Measurements from ENCODE around the gene NUPR2. TPM values are rescaled to one million over a fixed set of nuclear protein-coding genes. Genes with fewer than 3 reads are reported as not detected.
"Not testable (repeated sequence)": the region's sequence is repeated elsewhere in the genome, so short reads cannot be mapped to it uniquely, and the experiment has no call there.

Gene NUPR2
- total RNA-seq (1 to 10 TPM in 2 of 6 donors, under 1 TPM in 3, not detected in 1; 0.37 to 1.2 (median 0.63) TPM), polyA plus RNA-seq (10 to 100 TPM in 1 of 2 donors, 1 to 10 TPM in 1; 5.2 to 11.5 TPM)

DNA sequence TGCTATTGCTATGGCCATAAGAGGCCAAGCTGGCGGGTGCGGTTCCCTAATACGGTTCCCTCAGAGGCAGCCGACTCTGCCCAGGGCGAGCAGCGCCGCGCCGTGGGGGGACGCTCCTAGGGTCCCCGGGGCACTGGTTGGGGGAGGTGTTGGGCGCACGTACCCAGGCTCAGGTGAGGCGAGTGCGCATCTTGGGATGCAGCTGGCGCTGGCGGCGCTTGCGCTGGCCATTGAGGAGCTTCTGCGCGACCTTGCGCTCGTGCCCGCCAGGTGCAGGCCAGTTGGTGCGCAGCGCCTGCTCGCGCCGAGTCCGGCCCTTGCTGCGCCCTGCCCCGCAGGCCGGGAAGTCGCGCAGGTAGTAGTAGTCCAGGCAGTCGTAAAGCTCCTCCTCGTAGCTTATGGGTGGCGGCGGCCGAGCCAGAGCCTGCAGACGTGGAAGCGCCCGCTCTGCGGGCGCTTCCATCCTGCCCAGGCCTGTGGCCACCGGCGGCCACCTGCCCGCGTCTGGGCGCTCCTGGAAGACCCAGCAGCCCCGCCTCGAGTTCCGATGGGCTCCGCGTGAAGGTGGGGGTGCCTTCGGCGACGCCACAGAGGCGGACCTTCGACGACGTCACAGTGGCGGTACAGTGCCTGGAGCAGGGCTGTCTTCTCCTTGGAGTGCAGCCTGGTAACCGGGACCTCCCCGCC, at the start of gene NUPR2:
TSS of gene NUPR2 (minus strand) at position 566 of the 687 bp plus-strand sequence. CDS start at position 463, 103 bp downstream.
- no peaks in the 10 kb centered on the region for H3K27me3 ChIP-seq
- intact Hi-C loops (cut with DNase I): no loop called here
- H3K9me3 ChIP-seq: no peaks in the 10 kb centered on the region
- H3K27ac ChIP-seq: no peak within 1 kb of the TSS
- TF ChIP-seq, protein P1, sequence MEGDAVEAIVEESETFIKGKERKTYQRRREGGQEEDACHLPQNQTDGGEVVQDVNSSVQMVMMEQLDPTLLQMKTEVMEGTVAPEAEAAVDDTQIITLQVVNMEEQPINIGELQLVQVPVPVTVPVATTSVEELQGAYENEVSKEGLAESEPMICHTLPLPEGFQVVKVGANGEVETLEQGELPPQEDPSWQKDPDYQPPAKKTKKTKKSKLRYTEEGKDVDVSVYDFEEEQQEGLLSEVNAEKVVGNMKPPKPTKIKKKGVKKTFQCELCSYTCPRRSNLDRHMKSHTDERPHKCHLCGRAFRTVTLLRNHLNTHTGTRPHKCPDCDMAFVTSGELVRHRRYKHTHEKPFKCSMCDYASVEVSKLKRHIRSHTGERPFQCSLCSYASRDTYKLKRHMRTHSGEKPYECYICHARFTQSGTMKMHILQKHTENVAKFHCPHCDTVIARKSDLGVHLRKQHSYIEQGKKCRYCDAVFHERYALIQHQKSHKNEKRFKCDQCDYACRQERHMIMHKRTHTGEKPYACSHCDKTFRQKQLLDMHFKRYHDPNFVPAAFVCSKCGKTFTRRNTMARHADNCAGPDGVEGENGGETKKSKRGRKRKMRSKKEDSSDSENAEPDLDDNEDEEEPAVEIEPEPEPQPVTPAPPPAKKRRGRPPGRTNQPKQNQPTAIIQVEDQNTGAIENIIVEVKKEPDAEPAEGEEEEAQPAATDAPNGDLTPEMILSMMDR (IDR thresholded peaks at IDR 0.05): no peak
- FAIRE-seq (no peak), ATAC-seq (peak; percentile 76 to 93 (median 90)), DNase-seq (peak in 4 of 6 donors; percentile 21 to 68 (median 51))
- H3K4me1 ChIP-seq: no peaks in the 10 kb centered on the region
- no peaks in the 10 kb centered on the region for H3K36me3 ChIP-seq
- WGBS, 2 donors: 7 to 10% methylated on average over 56 to 65 of the region's 65 CpGs
- H3K4me3 ChIP-seq: peak within 1 kb of the TSS in 3 of 4 donors; percentile 7 to 36 (median 27)

DNA sequence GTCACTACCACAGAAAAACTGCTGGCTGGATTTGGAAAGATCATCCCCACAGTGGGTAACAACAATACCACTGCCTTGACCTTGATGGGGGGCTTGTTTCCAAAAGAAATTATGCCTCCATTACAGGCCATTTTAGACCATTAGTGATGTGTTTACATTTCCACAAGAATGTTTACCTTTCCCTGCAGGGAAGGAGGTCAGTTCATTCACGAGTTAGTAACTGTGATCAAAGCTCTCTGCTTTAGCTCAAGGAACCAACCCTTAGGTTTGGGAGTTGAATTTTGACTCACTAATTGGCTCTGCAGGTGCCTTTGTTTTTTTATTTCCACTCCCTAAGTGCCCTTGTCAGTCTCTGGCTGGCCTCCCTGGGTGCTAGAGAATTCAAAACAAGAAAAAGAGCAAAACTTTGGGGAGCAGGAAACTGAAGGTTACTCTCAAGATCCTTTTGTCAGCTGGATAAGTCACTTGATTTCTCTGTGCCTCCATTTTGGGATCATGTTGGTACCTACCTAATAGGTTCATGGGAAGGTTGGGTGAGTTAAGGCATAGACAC, 41.1 kb upstream of the NUPR2 start:
- H3K4me1 ChIP-seq: no peaks in the 10 kb centered on the region
- no peak for FAIRE-seq
- H3K36me3 ChIP-seq: no peaks in the 10 kb centered on the region
- no peaks in the 10 kb centered on the region for H3K9me3 ChIP-seq
- peak in 3 of 4 donors; percentile 43 to 76 (median 45) for ATAC-seq
- TF ChIP-seq, protein P1 (IDR thresholded peaks at IDR 0.05): no peak
- H3K27me3 ChIP-seq: no peaks in the 10 kb centered on the region
- no peak for DNase-seq
- WGBS, 2 donors: 0 to 2% methylated on average over 1 of the region's 1 CpG
- no peak overlapping the region for H3K4me3 ChIP-seq
- intact Hi-C loops (cut with DNase I): no loop called here
- H3K27ac ChIP-seq: no peak overlapping the region

DNA sequence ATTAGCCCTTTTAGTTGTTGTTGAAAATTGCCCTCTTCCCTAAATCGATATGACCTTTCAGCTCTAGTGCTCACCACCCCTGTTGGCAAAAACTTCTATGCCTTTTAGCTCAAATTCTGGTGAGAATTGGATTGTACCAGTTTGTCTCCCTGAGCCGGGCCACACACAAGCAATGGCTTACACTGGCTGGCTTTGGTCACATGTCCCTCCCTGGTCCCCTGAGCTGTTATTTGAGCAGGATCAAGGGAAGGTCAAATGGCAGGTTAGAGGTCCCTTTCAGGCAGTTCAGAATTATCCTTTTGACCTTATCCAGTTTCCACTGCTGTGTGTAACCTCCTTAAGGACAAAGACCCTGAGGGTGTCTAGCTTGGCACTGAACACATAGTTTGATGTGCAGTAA, 14.8 kb upstream of the NUPR2 start:
- H3K27ac ChIP-seq; H3K4me3 ChIP-seq; ATAC-seq; H3K4me1 ChIP-seq; H3K36me3 ChIP-seq; intact Hi-C loops (cut with DNase I); DNase-seq; H3K9me3 ChIP-seq; FAIRE-seq; H3K27me3 ChIP-seq: not testable (repeated sequence)
- WGBS, 2 donors: 56 to 58% methylated on average over 2 of the region's 2 CpGs

GRCh38 chr7:56127241-56127975, 11.2 kb upstream of the NUPR2 start:
- H3K4me3 ChIP-seq: no peak overlapping the region
- FAIRE-seq (no peak), DNase-seq (no peak), ATAC-seq (no peak)
- no peaks in the 10 kb centered on the region for H3K4me1 ChIP-seq
- no peaks in the 10 kb centered on the region for H3K9me3 ChIP-seq
- WGBS, 2 donors: 56 to 75% methylated on average over 7 of the region's 7 CpGs
- no peaks in the 10 kb centered on the region for H3K36me3 ChIP-seq
- intact Hi-C loops (cut with DNase I): no loop called here
- H3K27ac ChIP-seq: no peak overlapping the region
- H3K27me3 ChIP-seq: no peaks in the 10 kb centered on the region
- TF ChIP-seq, protein P1 (IDR thresholded peaks at IDR 0.05): no peak

GRCh38 chr7:56125831-56126230, 9.6 kb upstream of the NUPR2 start:
- FAIRE-seq: no peak
- no peak for ATAC-seq
- H3K27me3 ChIP-seq: no peaks in the 10 kb centered on the region
- TF ChIP-seq, protein P1 (IDR thresholded peaks at IDR 0.05): no peak
- 65 to 73% methylated on average over 8 of the region's 8 CpGs for whole genome bisulfite sequencing, 2 donors
- intact Hi-C loops (cut with DNase I): no loop called here
- H3K27ac ChIP-seq: no peak overlapping the region
- no peaks in the 10 kb centered on the region for H3K4me1 ChIP-seq
- no peak overlapping the region for H3K4me3 ChIP-seq
- H3K9me3 ChIP-seq: no peaks in the 10 kb centered on the region
- H3K36me3 ChIP-seq: no peaks in the 10 kb centered on the region
- no peak for DNase-seq
